HL-60/S4 (cell line): Measurements from ENCODE around the gene FARP2.
"Not testable (repeated sequence)": the region's sequence is repeated elsewhere in the genome, so short reads cannot be mapped to it uniquely, and the experiment has no call there.

ENCODE experiments used
- in situ Hi-C: fragments of 300-500 bp; cut with MboI; formaldehyde crosslinking; loops from 2 replicates; pipeline ENCODE4 v1.14.3; 2022; ENCODE audit warnings: low sequenced_read_pairs

Gene FARP2

DNA sequence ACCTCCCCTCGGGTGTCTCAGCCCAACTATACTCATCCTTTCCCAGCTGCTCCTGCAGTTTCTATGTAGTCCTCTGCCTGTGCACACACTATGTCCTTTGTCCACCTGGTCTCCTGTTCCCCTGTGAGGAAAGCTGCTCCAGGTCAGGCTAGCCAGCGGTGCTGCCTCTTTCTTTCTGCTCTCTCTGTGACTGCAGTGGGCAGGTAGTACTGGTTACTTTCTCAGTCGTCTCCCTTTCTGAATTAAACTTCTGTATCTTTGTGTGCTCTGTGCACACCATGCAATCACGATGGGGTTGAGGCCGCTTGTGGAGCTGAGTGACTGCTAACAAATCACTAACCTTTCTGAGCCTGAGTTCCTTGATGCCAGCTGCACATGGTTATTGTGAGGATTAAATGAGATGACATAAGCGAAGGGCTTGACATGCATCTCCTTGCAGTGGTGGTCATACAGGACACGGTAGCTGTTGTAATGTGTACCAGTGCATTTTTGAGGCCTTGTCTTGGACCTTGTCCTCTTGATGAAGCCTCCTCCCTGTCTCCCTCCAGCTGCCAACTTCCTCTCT is 3.5 kb downstream of the FARP2 start:
- in situ Hi-C loops, result no loop called here

GRCh38 chr2:241363426-241363825 is 7.3 kb downstream of the FARP2 start:
- in situ Hi-C loops, result no loop called here

- in situ Hi-C loops, result no loop called here
Observed at GRCh38 chr2:241364781-241365180, 8.7 kb downstream of the FARP2 start.

DNA sequence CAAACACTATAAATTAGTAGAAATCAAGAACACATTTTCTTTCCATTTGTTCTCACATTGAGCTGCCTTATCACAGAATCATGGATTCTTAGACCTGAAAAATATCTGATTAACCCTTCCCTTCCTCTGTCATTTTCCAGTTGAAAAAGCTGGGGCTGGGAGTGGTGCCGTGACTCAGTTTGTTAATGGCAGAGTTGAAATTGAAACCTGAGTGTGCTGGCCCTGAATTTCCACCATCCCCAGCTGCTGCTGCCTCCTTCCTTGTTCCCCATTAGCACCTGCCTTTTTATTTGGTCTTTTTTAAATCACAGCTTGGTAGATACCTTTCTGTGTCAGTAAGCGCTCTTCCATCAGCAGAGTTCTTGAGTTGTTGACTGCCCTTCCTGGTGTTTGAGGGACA is 10.6 kb downstream of the FARP2 start:
- in situ Hi-C loops, result no loop called here

DNA sequence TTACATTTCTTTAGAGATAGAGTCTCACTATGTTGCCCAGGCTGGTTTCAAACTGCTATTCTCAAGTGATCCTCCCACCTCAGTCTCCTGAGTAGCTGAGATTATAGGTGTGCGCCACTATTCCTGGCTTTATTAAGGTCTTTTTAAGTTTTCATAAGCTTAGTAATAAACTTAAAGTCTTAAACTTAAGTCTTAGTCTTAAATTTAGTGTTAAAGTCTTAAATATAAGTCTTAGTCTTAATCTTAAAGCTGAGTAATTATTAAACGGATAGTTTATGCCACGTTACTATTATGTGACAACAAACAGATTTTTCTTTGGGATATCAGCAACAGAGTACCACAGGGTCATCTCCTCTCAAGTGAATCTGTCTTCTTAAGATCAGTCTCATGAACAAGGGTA is 12.6 kb downstream of the FARP2 start:
- in situ Hi-C loops, result no loop called here

- in situ Hi-C loops, result no loop called here
Observed at GRCh38 chr2:241372361-241372992, 16.4 kb downstream of the FARP2 start.

DNA sequence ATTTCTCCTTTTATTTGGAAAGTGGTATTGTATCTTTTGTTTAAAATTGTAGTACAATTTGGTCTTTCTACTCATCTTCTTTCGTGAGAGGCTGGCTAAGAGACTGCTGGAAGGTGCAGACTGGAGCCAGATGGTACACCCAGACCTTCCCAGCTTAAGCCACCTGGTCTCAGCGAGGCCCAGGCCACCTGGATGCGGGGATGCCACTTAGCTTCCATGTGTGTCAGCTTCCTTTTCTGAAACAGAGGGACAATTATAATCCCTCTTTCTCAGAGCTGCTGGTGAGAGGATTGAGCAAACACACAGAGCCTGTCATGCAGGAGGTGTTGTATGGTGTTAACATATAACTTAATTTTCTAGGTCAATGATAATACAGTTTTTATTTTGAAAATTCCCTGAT is 17.4 kb downstream of the FARP2 start:
- in situ Hi-C loops, result no loop called here

GRCh38 chr2:241373906-241374305 is 17.8 kb downstream of the FARP2 start:
- in situ Hi-C loops, result not testable (repeated sequence)

GRCh38 chr2:241375300-241375699 is 19.2 kb downstream of the FARP2 start:
- in situ Hi-C loops, result no loop called here

GRCh38 chr2:241376808-241377207 is 20.7 kb downstream of the FARP2 start:
- in situ Hi-C loops, result no loop called here

DNA sequence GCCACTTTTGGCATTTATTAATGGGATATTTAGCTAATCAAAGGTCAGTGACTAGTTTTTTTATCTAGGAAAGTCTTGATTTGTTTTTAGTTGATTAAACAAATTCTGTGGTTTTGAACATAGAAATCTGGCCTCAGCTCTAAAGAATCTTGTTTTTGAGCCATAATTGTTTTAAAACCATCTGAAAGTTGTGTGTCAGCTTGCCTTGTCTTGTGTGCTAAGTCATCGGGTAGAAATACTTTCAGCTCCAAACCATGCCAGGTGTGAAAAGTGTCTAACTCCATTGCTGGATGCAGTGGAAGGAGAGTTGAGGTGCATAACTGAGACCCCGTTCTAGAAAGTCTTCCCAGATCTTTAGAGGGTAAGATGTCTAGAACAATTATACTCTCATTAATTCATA is 22.7 kb downstream of the FARP2 start:
- in situ Hi-C loops, result no loop called here

DNA sequence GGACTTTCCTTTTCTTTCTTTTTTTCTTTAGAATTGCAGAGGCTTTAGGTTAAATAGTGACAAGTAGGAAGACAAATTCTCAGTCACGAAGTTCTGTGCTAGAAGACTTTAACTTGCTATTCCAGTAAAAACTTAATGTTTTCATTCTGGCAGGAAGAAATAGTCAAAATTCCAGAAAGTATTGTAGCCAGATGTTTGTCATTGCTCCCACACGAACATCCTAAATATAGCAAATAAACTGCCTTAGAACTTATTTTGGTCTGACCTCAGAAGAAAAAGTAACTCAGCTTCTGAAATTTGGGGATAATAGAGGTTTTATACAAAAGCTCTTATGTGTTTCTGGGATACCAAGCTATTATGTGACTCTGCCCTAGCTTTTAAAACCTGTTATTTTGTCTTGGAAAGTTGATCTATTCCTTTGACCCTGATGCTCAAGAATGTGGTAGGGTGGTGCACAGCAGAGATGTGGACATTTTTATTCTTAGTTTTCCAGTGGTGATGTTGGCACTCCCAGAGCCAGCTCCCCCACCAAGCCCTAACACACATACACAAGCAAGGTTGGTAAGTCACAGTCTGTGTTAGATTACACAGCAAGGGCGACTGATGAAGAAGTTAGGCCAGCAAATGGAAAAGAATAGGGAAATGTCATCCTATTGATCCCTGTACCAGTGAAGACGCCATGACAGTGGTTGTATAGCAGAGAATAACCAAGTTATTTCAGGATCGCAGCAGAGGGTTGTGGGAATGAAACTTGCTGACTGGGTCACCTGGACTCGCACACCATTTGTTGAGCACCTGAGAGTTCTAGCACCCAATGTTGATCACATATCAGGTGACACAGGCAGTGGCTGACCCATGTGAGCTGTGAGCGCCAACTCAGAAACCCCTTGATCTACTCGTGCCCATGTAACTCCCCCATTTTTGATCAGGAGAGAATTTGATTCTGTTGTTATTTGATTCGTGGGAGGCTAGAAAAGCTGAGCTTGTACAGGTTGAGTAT is 23.7 kb downstream of the FARP2 start:
- in situ Hi-C loops, result no loop called here

DNA sequence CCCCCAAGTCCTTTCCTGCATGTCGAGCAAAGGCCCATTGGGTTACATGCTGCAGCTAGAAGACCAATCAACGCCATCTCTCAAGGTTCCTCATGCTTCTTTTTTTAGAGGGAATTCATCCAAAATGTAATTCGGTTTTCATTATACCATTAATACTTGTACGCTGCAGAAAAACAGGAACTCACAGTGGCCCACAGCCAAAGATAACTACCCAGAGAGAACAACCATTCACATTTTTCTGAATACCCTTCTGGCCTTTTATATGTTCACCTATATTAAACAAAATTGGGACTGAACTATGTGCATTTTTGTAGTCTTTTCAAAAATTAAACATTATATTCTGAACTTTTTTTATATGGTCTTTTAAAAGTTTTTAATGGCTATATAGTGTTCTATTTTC is 25.8 kb downstream of the FARP2 start:
- in situ Hi-C loops, result no loop called here

DNA sequence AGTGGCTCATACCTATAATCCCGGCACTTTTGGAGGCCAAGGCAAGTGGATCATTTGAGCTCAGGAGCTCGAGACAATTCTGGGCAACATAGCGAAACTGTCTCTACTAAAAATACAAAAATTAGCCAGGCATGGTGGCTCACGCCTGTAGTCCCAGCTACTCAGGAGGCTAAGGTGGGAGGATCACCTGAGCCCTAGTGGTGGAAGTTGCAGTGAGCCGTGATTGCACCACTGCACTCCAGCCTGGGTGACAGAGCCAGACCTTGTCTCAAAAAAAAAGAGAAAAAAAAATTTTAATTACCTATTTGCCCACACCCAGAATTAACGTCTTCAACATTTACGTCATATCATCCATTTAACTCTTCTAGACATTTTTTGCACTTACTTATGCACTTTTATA is 29.4 kb downstream of the FARP2 start:
- in situ Hi-C loops, result not testable (repeated sequence)

DNA sequence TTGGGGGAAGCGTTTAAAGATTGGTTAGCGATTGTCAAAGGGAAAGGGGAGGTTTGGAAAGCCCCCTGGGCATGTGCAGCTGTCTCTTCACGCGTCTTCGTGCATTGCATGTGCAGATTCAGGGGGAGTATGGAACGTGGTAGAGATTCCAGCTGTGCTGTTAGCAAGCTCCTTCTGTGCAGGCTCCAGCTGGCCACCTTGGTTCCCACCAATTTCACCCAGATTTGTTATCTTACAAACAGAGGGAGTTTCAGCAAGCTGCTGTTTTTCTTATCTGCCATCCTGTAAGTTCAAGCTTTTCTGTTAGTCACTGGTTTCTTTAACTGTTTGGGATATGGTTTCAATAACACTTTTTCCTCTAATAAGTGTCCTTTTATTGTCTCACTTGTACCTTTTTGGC is 30.4 kb downstream of the FARP2 start:
- in situ Hi-C loops, result no loop called here

- in situ Hi-C loops, result no loop called here
Observed at GRCh38 chr2:241389697-241390096, 33.6 kb downstream of the FARP2 start.

DNA sequence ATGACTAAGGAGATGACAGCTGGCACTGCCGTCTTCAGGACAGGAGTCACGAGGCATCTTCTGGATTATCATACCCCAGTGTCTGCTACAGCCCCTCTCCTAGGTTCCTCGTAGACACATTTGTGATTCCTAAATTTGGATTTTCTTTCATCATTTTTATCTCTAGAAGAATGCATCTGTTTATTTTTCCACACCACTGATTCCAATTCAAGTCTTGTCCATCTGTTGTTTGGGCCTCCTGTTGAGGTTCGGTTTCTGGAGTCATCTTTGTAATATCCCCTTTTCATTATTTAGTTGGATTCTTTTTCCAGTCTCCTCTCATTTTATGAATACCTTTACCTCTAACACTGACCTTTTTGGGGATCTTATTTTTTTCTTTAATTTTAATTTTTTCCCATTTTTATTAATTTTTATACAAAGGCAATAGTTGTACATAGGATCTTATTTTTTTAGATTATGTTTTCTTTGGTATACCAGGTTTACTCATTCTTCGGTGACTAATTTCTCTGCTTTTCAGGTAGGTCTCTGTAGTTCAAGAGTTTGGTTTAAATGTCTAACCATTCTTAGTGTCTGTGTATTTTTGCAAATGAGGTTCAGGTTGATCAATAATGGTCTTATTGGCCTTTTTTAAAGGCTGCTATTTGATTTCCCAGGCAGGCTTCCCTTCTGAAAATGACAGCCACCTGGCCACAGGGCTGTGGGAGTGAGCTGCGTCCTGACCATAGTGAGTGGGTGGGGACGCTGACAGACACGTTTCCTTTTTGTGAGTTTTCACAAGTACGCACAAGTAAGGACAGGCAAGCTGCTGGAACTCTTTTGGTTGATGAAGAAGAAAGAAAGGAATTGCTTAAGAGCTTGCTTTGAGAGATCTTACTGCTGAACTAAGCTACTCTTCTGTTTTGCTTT is 34.5 kb downstream of the FARP2 start:
- in situ Hi-C loops, result no loop called here

- in situ Hi-C loops, result no loop called here
Observed at GRCh38 chr2:241391892-241392665, 36.0 kb downstream of the FARP2 start.

GRCh38 chr2:241392753-241393152 is 36.7 kb downstream of the FARP2 start:
- in situ Hi-C loops, result not testable (repeated sequence)
